Tibial nerve (tissue), 4 donors: Measurements from ENCODE around the gene ERFL. TPM values are rescaled to one million over a fixed set of nuclear protein-coding genes. Genes with fewer than 3 reads are reported as not detected.

Experiments
- DNase-seq, 2 donors: peaks; one replicate each; pipeline ENCODE4 v3.0.0-alpha.2; 2019; ENCODE audit warnings: low spot score in 2 of 2
- H3K27ac ChIP-seq, 4 donors: fragments of 200-600 bp; sonication (generic) in 3 of 4; one replicate each; pipeline ENCODE4 v1.5.1; 2017 to 2019; ENCODE audit warnings: mild to moderate bottlenecking in 1 of 4
- H3K27me3 ChIP-seq, 2 donors: fragments of 200-600 bp; sonication (generic) in 1 of 2; one replicate each; pipeline versions ENCODE4 v1.5.1 to v1.6.0; 2017 to 2019
- H3K36me3 ChIP-seq, 3 donors: fragments of 200-600 bp; sonication (generic); one replicate each; pipeline ENCODE4 v1.5.1; 2018 to 2019
- H3K4me1 ChIP-seq, 4 donors: fragments of 200-600 bp; sonication (generic) in 3 of 4; one replicate each; pipeline ENCODE4 v1.5.1; 2017 to 2019
- H3K4me3 ChIP-seq, 4 donors: fragments of 200-600 bp; sonication (generic) in 3 of 4; one replicate each; pipeline ENCODE4 v1.5.1; 2017 to 2019; ENCODE audit warnings: mild to moderate bottlenecking in 1 of 4, moderate library complexity in 1 of 4
- H3K9me3 ChIP-seq, 4 donors: fragments of 200-600 bp; sonication (generic) in 3 of 4; one replicate each; pipeline ENCODE4 v1.5.1; 2017 to 2019
- EP300 ChIP-seq, 2 donors: sonication (generic); formaldehyde crosslinking; IDR thresholded peaks; one replicate each; pipeline ENCODE4 v1.6.1; 2017; ENCODE audit warnings: antibody characterized with exemption in 2 of 2, mild to moderate bottlenecking in 1 of 2
- POLR2A ChIP-seq, 2 donors: fragments of 450-650 bp; IDR thresholded peaks; one replicate each; pipeline ENCODE4 v1.6.1; 2017; ENCODE audit warnings: antibody characterized with exemption in 2 of 2, mild to moderate bottlenecking in 2 of 2, moderate library complexity in 2 of 2
- WGBS, 2 donors: methylation state at CpG; one replicate each; pipeline ENCODE4 v1.1.5; 2018; 5-methylcytosine and 5-hydroxymethylcytosine counted together
- total RNA-seq, 4 donors: library from RNA; depleted of rRNA; stranded (reverse); fragments of >200 nt; gene quantifications; one replicate each; pipeline ENCODE4 v1.1.0, GENCODE V29; 2016
- TF ChIP-seq, protein P1 (sequence below), 5 experiments: fragments of 200-600 bp in 3 of 5; fragments of 450-650 bp in 2 of 5; sonication (generic) in 3 of 5; IDR thresholded peaks; one replicate each; pipeline ENCODE4 v1.5.1; 2016 to 2019; ENCODE audit warnings: antibody characterized with exemption in 5 of 5, mild to moderate bottlenecking in 3 of 5, moderate library complexity in 2 of 5

The ERFL gene
- total RNA-seq, 4 donors from 2014 or later = 0.30 to 0.59 (median 0.42) TPM; not detected in 1

DNA sequence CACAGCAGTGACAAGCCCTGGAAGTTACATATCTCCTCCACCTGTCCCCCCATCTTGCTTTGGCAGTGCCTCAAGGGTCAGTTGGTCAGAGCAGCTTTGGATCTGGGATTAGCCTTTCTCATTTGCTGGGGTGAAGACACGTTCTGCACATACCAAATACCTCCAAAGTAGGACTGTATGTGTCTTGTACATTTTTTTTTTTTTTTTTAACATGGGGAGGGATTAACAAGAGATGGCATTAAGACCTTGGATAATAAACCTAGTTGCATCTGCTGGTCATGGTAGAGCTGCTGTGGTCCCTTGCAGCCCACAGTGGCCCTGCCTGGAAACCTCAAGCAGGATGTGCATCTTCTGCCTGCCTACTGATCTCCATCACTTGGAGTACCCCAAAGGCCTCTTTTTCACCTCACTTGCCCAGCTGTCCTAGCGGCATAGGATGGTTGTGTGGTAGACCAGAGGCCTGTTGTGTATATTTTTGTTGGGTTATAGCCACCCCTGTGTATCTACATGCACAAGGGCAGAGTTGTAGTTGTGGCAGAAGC, 65.7 kb downstream of the ERFL start:
- H3K4me1 ChIP-seq = peaks cover 3 to 62% (median 32%) of the 10 kb centered on the region in 4 donors
- 72 to 78% methylated on average over 2 of the region's 2 CpGs for WGBS, 2 donors

DNA sequence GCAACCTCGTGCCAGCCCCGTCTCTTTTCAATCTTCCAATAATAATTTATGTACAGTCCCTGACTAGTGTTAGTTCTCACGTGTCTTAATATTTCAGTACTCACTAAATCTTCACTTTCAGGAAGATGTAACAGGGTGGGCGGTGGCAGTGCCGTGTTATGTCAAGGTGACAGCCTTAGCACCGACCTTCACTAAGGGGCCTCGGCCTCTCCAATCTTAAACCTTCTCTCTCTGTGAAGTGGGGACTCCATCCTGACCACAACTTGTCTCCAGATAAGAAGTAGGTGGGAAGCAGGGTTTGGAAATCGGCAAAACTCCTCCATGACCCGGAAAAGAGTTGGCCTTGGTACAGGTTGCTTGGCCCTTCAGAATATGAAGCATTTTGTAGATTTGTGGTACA, 66.4 kb downstream of the ERFL start:
- H3K27me3 ChIP-seq = no peaks in the 10 kb centered on the region
- no peak for DNase-seq
- H3K4me1 ChIP-seq = peaks cover 3 to 61% (median 32%) of the 10 kb centered on the region in 4 donors
- TF ChIP-seq, protein P1, sequence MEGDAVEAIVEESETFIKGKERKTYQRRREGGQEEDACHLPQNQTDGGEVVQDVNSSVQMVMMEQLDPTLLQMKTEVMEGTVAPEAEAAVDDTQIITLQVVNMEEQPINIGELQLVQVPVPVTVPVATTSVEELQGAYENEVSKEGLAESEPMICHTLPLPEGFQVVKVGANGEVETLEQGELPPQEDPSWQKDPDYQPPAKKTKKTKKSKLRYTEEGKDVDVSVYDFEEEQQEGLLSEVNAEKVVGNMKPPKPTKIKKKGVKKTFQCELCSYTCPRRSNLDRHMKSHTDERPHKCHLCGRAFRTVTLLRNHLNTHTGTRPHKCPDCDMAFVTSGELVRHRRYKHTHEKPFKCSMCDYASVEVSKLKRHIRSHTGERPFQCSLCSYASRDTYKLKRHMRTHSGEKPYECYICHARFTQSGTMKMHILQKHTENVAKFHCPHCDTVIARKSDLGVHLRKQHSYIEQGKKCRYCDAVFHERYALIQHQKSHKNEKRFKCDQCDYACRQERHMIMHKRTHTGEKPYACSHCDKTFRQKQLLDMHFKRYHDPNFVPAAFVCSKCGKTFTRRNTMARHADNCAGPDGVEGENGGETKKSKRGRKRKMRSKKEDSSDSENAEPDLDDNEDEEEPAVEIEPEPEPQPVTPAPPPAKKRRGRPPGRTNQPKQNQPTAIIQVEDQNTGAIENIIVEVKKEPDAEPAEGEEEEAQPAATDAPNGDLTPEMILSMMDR (IDR thresholded peaks at IDR 0.05) = no peak
- TF ChIP-seq POLR2A (IDR thresholded peaks at IDR 0.05) (no peak), EP300 (IDR thresholded peaks at IDR 0.05) (no peak)
- peak overlapping the region in 1 of 4 donors; percentile 5 for H3K4me3 ChIP-seq
- WGBS, 2 donors = 77 to 90% methylated on average over 9 of the region's 9 CpGs
- no peak overlapping the region for H3K27ac ChIP-seq
- H3K9me3 ChIP-seq = no peaks in the 10 kb centered on the region
- peaks cover 0 to 54% (median 0%) of the 10 kb centered on the region in 3 donors for H3K36me3 ChIP-seq

More for the DNA sequence above, 65.7 kb downstream of the ERFL start:
- no peak overlapping the region for H3K4me3 ChIP-seq
- TF ChIP-seq EP300 (IDR thresholded peaks at IDR 0.05) (no peak), POLR2A (IDR thresholded peaks at IDR 0.05) (no peak)
- TF ChIP-seq, protein P1 (IDR thresholded peaks at IDR 0.05) = no peak
- no peak for DNase-seq
- H3K36me3 ChIP-seq = peaks cover 0 to 61% (median 0%) of the 10 kb centered on the region in 3 donors
- H3K27ac ChIP-seq = no peak overlapping the region
- H3K9me3 ChIP-seq = no peaks in the 10 kb centered on the region
- H3K27me3 ChIP-seq = no peaks in the 10 kb centered on the region

DNA sequence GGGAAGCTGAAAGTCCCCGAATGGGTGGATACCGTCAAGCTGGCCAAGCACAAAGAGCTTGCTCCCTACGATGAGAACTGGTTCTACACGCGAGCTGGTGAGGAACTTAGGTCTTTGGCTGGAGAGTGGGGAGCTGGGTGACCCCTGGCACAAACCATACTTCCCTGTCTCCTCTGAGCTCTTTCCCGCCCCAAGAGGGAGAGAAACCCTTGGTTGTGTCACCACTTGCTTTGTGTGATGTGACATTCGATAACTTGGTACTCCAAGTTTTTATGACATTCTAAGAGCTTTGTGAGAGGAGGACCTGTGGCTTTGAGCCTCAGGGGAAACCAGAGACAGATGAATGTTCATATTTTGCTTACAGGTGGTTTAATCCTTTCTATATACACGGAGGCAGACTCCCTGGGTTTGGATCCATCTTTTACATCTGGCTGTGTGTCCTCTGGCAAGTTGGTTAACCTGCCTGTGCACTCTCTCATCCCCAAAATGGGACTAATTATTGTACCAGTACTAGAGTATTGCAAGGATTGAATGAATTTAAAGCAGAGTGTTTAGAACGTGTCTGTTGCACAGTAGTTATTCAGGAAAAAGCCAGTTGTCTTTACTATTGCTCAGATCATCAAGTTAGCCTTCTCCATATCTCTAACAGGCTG, 67.0 kb downstream of the ERFL start:
- peaks cover 3 to 55% (median 32%) of the 10 kb centered on the region in 4 donors for H3K4me1 ChIP-seq
- 32 to 39% methylated on average over 9 of the region's 9 CpGs for WGBS, 2 donors
- DNase-seq = no peak
- H3K4me3 ChIP-seq = peak overlapping the region; percentile 66 to 98 (median 94)
- H3K36me3 ChIP-seq = peaks cover 0 to 48% (median 0%) of the 10 kb centered on the region in 3 donors
- no peaks in the 10 kb centered on the region for H3K9me3 ChIP-seq
- no peak for TF ChIP-seq EP300 (IDR thresholded peaks at IDR 0.05)
- TF ChIP-seq, protein P1 (IDR thresholded peaks at IDR 0.05) = no peak
- no peak for TF ChIP-seq POLR2A (IDR thresholded peaks at IDR 0.05)
- H3K27me3 ChIP-seq = no peaks in the 10 kb centered on the region
- H3K27ac ChIP-seq = peak overlapping the region; percentile 85 to 98 (median 93)

DNA sequence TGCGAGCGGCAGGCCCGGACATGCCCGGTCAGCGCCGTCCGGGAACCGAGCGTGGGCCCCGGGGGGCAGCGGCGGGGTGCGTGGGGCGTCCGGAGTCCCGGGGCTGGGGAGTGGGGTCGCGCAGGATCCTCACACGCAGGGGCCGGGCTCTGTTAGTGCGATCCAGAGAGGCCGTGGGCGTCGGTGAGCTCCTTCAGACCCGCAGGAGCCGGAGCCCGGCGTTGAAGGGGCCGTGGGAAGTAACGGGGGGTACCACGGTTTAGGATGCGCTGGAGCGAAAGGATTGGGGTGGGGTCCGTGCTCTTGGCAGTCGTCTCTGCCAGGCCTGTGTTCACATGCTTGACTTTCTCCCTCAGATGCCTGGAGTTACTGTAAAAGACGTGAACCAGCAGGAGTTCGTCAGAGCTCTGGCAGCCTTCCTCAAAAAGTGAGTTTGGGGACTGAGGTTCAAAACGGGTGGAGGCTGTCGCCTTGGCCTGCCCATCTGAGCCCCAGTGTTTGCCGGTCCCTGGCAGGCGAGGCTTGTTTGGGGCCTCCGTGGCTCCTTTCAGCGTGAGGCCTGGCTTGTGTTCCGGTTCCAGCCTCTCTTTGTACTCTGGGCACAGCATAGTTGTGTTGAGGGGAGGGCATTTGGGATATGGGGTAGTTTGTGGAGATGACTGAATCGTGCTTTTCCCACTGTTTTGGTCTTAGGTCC, 67.7 kb downstream of the ERFL start:
- H3K27ac ChIP-seq = peak overlapping the region; percentile 85 to 98 (median 93)
- WGBS, 2 donors = 0 to 2% methylated on average over 25 to 33 of the region's 45 CpGs
- H3K4me1 ChIP-seq = peaks cover 3 to 51% (median 32%) of the 10 kb centered on the region in 4 donors
- H3K4me3 ChIP-seq = peak overlapping the region; percentile 66 to 98 (median 94)
- TF ChIP-seq, protein P1 (IDR thresholded peaks at IDR 0.05) = no peak
- TF ChIP-seq EP300 (IDR thresholded peaks at IDR 0.05) (no peak), POLR2A (IDR thresholded peaks at IDR 0.05) (no peak)
- H3K27me3 ChIP-seq = peaks cover 0 to under 1% of the 10 kb centered on the region in 2 donors
- H3K36me3 ChIP-seq = peaks cover 0 to 44% (median 0%) of the 10 kb centered on the region in 3 donors
- H3K9me3 ChIP-seq = no peaks in the 10 kb centered on the region
- DNase-seq = no peak
